ENCODE data around the gene ZFYVE19.

ZFYVE19 gene

GRCh38 chr15:40838756-40839155, 31.9 kb downstream of the ZFYVE19 start:
- no peak overlapping the region for H2BK120ac ChIP-seq (ENCODE audit: low read depth, low read length)
- H3K36me3 ChIP-seq (ENCODE audit: control insufficient read depth, insufficient read depth, low read length): no peaks in the 10 kb centered on the region
- H3K18ac ChIP-seq (ENCODE audit: low read length): no peak overlapping the region
- H2BK5ac ChIP-seq (ENCODE audit: low read length): no peak overlapping the region
- no peaks in the 10 kb centered on the region for H3K79me1 ChIP-seq (ENCODE audit: low read length)
- H4K8ac ChIP-seq (ENCODE audit: low read depth, low read length): no peak overlapping the region
- no peak overlapping the region for H3K56ac ChIP-seq (ENCODE audit: low read length)
- no peaks in the 10 kb centered on the region for H3K27me3 ChIP-seq (ENCODE audit: insufficient read depth, low read length, poor library complexity)
- H3K4me1 ChIP-seq (ENCODE audit: control insufficient read depth, low read depth, low read length): peaks cover 2% of the 10 kb centered on the region
- no peak overlapping the region for H2AK5ac ChIP-seq (ENCODE audit: low read length)
- H3K79me2 ChIP-seq (ENCODE audit: control insufficient read depth, insufficient read depth, low read length): no peaks in the 10 kb centered on the region
- H3K27ac ChIP-seq (ENCODE audit: low read depth, low read length): no peak overlapping the region
- no peak overlapping the region for H3K4ac ChIP-seq (ENCODE audit: low read depth, low read length)
- H3K9ac ChIP-seq (ENCODE audit: low read length): no peak overlapping the region
- H2BK15ac ChIP-seq (replicated peaks; ENCODE audit: low read depth): no peak overlapping the region
- WGBS (ENCODE audit: extremely low coverage, insufficient coverage, low lambda C conversion rate): no CpG with 5 or more reads among the region's 5 CpGs
- no peak overlapping the region for H3K23ac ChIP-seq (ENCODE audit: low read length)
- DNase-seq: no peak
- H4K5ac ChIP-seq (ENCODE audit: low read length): no peak overlapping the region
- no peak overlapping the region for H3K4me3 ChIP-seq (ENCODE audit: low read length)
- no peak overlapping the region for H3K4me2 ChIP-seq (ENCODE audit: low read length)

GRCh38 chr15:40841741-40842140, 34.9 kb downstream of the ZFYVE19 start:
- H2BK120ac ChIP-seq (ENCODE audit: low read depth, low read length): no peak overlapping the region
- H4K8ac ChIP-seq (ENCODE audit: low read depth, low read length): no peak overlapping the region
- no peak overlapping the region for H3K4ac ChIP-seq (ENCODE audit: low read depth, low read length)
- no peak overlapping the region for H3K23ac ChIP-seq (ENCODE audit: low read length)
- no peak overlapping the region for H2BK5ac ChIP-seq (ENCODE audit: low read length)
- no peak overlapping the region for H3K4me2 ChIP-seq (ENCODE audit: low read length)
- H3K27me3 ChIP-seq (ENCODE audit: insufficient read depth, low read length, poor library complexity): no peaks in the 10 kb centered on the region
- H3K4me1 ChIP-seq (ENCODE audit: control insufficient read depth, low read depth, low read length): peaks cover 11% of the 10 kb centered on the region
- H3K56ac ChIP-seq (ENCODE audit: low read length): no peak overlapping the region
- H3K79me2 ChIP-seq (ENCODE audit: control insufficient read depth, insufficient read depth, low read length): peaks cover 15% of the 10 kb centered on the region
- H2BK15ac ChIP-seq (replicated peaks; ENCODE audit: low read depth): no peak overlapping the region
- no peak overlapping the region for H3K9ac ChIP-seq (ENCODE audit: low read length)
- H3K4me3 ChIP-seq (ENCODE audit: low read length): no peak overlapping the region
- no CpG with 5 or more reads among the region's 2 CpGs for WGBS (ENCODE audit: extremely low coverage, insufficient coverage, low lambda C conversion rate)
- H2AK5ac ChIP-seq (ENCODE audit: low read length): no peak overlapping the region
- H3K27ac ChIP-seq (ENCODE audit: low read depth, low read length): no peak overlapping the region
- H3K79me1 ChIP-seq (ENCODE audit: low read length): peaks cover 10% of the 10 kb centered on the region
- H3K36me3 ChIP-seq (ENCODE audit: control insufficient read depth, insufficient read depth, low read length): no peaks in the 10 kb centered on the region
- no peak for DNase-seq
- H3K18ac ChIP-seq (ENCODE audit: low read length): no peak overlapping the region
- H4K5ac ChIP-seq (ENCODE audit: low read length): no peak overlapping the region

GRCh38 chr15:40843261-40843884, 36.5 kb downstream of the ZFYVE19 start:
- Histone ChIP-seq H3K4me1 (ENCODE audit: control insufficient read depth, low read depth, low read length) (peaks cover 20% of the 10 kb centered on the region), H3K36me3 (ENCODE audit: control insufficient read depth, insufficient read depth, low read length) (peaks cover 1% of the 10 kb centered on the region), H2AK5ac (ENCODE audit: low read length) (no peak overlapping the region), H3K27ac (ENCODE audit: low read depth, low read length) (no peak overlapping the region), H4K5ac (ENCODE audit: low read length) (no peak overlapping the region), H3K9ac (ENCODE audit: low read length) (peak overlapping the region; percentile 94), H3K79me1 (ENCODE audit: low read length) (peaks cover 24% of the 10 kb centered on the region), H2BK15ac (replicated peaks; ENCODE audit: low read depth) (no peak overlapping the region), H2BK5ac (ENCODE audit: low read length) (no peak overlapping the region), H4K8ac (ENCODE audit: low read depth, low read length) (no peak overlapping the region), H3K4ac (ENCODE audit: low read depth, low read length) (no peak overlapping the region), H3K23ac (ENCODE audit: low read length) (no peak overlapping the region), H3K79me2 (ENCODE audit: control insufficient read depth, insufficient read depth, low read length) (peaks cover 30% of the 10 kb centered on the region), H3K18ac (ENCODE audit: low read length) (peak overlapping the region; percentile 21), H3K4me3 (ENCODE audit: low read length) (peak overlapping the region; percentile 47), H3K4me2 (ENCODE audit: low read length) (peak overlapping the region; percentile 78), H3K27me3 (ENCODE audit: insufficient read depth, low read length, poor library complexity) (no peaks in the 10 kb centered on the region), H2BK120ac (ENCODE audit: low read depth, low read length) (no peak overlapping the region), H3K56ac (ENCODE audit: low read length) (peak overlapping the region; percentile 83)
- no CpG with 5 or more reads among the region's 34 CpGs for WGBS (ENCODE audit: extremely low coverage, insufficient coverage, low lambda C conversion rate)
- peak; percentile 36 for DNase-seq

GRCh38 chr15:40843885-40844695, 37.2 kb downstream of the ZFYVE19 start, which contains the start of gene SPINT1:
Gene SPINT1 (plus strand): TSS chr15:40844048. CDS start chr15:40844555, 507 bp downstream.
- peak within 1 kb of the TSS; percentile 99 for H3K4me2 ChIP-seq (ENCODE audit: low read length)
- peak within 1 kb of the TSS; percentile 21 for H3K18ac ChIP-seq (ENCODE audit: low read length)
- H3K4me3 ChIP-seq (ENCODE audit: low read length): peak within 1 kb of the TSS; percentile 79
- peaks cover 30% of the 10 kb centered on the region for H3K79me2 ChIP-seq (ENCODE audit: control insufficient read depth, insufficient read depth, low read length)
- H3K4me1 ChIP-seq (ENCODE audit: control insufficient read depth, low read depth, low read length): peaks cover 20% of the 10 kb centered on the region
- no peak within 1 kb of the TSS for H4K5ac ChIP-seq (ENCODE audit: low read length)
- peak within 1 kb of the TSS; percentile 49 for H3K4ac ChIP-seq (ENCODE audit: low read depth, low read length)
- DNase-seq: peak; percentile 48
- H2BK120ac ChIP-seq (ENCODE audit: low read depth, low read length): peak within 1 kb of the TSS; percentile 29
- H3K27me3 ChIP-seq (ENCODE audit: insufficient read depth, low read length, poor library complexity): no peaks in the 10 kb centered on the region
- peaks cover 1% of the 10 kb centered on the region for H3K36me3 ChIP-seq (ENCODE audit: control insufficient read depth, insufficient read depth, low read length)
- no peak within 1 kb of the TSS for H2BK5ac ChIP-seq (ENCODE audit: low read length)
- H4K8ac ChIP-seq (ENCODE audit: low read depth, low read length): no peak within 1 kb of the TSS
- no peak within 1 kb of the TSS for H2BK15ac ChIP-seq (replicated peaks; ENCODE audit: low read depth)
- H3K9ac ChIP-seq (ENCODE audit: low read length): peak within 1 kb of the TSS; percentile 94
- peaks cover 24% of the 10 kb centered on the region for H3K79me1 ChIP-seq (ENCODE audit: low read length)
- H2AK5ac ChIP-seq (ENCODE audit: low read length): no peak within 1 kb of the TSS
- WGBS (ENCODE audit: extremely low coverage, insufficient coverage, low lambda C conversion rate): no CpG with 5 or more reads among the region's 89 CpGs
- no peak within 1 kb of the TSS for H3K23ac ChIP-seq (ENCODE audit: low read length)
- peak within 1 kb of the TSS; percentile 24 for H3K27ac ChIP-seq (ENCODE audit: low read depth, low read length)
- H3K56ac ChIP-seq (ENCODE audit: low read length): peak within 1 kb of the TSS; percentile 97

GRCh38 chr15:40844696-40845030, 37.8 kb downstream of the ZFYVE19 start:
- H3K9ac ChIP-seq (ENCODE audit: low read length): peak overlapping the region; percentile 94
- peak overlapping the region; percentile 21 for H3K18ac ChIP-seq (ENCODE audit: low read length)
- peak; percentile 47 for DNase-seq
- peaks cover 1% of the 10 kb centered on the region for H3K36me3 ChIP-seq (ENCODE audit: control insufficient read depth, insufficient read depth, low read length)
- no peak overlapping the region for H3K23ac ChIP-seq (ENCODE audit: low read length)
- peak overlapping the region; percentile 79 for H3K4me3 ChIP-seq (ENCODE audit: low read length)
- H3K79me2 ChIP-seq (ENCODE audit: control insufficient read depth, insufficient read depth, low read length): peaks cover 31% of the 10 kb centered on the region
- peaks cover 20% of the 10 kb centered on the region for H3K4me1 ChIP-seq (ENCODE audit: control insufficient read depth, low read depth, low read length)
- H3K27ac ChIP-seq (ENCODE audit: low read depth, low read length): no peak overlapping the region
- H2BK120ac ChIP-seq (ENCODE audit: low read depth, low read length): peak overlapping the region; percentile 19
- peak overlapping the region; percentile 99 for H3K4me2 ChIP-seq (ENCODE audit: low read length)
- H3K27me3 ChIP-seq (ENCODE audit: insufficient read depth, low read length, poor library complexity): no peaks in the 10 kb centered on the region
- no peak overlapping the region for H2BK15ac ChIP-seq (replicated peaks; ENCODE audit: low read depth)
- no peak overlapping the region for H4K8ac ChIP-seq (ENCODE audit: low read depth, low read length)
- H3K79me1 ChIP-seq (ENCODE audit: low read length): peaks cover 25% of the 10 kb centered on the region
- no peak overlapping the region for H2AK5ac ChIP-seq (ENCODE audit: low read length)
- no peak overlapping the region for H3K4ac ChIP-seq (ENCODE audit: low read depth, low read length)
- H2BK5ac ChIP-seq (ENCODE audit: low read length): no peak overlapping the region
- no peak overlapping the region for H4K5ac ChIP-seq (ENCODE audit: low read length)
- H3K56ac ChIP-seq (ENCODE audit: low read length): peak overlapping the region; percentile 97
- WGBS (ENCODE audit: extremely low coverage, insufficient coverage, low lambda C conversion rate): no CpG with 5 or more reads among the region's 28 CpGs
